DLD1 (cell line): ENCODE data around the gene CNOT6.
"Not testable (repeated sequence)": the region's sequence is repeated elsewhere in the genome, so short reads cannot be mapped to it uniquely, and the experiment has no call there.

Experiments used
- in situ Hi-C: cut with HindIII; loops from 2 replicates; pipeline ENCODE4 v1.10.0; 2017; ENCODE audit warnings: low sequenced_read_pairs

The CNOT6 gene

DNA sequence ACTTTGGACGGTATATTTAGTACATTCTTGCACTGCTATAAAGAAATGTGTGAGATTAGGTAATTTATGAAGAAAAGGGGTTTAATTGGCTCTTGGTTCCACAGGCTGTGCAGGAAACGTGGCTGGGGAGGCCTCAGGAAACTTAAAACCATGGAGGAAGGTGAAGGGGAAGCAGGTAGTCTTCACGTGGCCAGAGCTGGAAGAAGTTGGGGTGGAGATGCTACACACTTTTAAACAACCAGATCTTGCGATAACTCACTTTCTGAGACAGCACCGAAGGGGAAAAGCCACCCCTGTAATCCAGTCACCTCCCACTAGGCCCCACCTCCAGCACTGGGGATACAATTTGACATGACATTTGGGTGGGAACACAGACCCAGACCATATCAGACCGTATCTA, 13.5 kb downstream of the CNOT6 start:
- in situ Hi-C loops = no loop called here

DNA sequence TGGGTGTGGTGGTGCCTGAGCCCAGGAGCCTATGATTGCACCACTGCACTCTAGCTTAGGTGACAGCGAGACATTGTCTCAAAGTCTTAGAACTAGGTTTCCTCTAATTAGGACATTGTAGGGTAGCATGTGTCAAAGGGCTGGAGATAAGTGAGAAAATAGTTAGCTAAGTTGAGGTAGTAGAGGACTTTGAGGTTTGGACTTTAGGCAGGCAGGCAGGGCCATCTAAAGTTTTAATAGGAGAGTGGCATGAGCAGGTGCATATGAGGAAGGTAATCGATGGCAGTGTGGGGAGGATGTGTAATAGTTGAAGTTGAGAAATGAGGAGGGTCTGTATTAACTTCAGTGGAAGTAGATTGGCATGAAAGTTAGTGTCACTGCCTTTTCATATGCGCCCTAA, 21.1 kb downstream of the CNOT6 start:
- in situ Hi-C loops = no loop called here

DNA sequence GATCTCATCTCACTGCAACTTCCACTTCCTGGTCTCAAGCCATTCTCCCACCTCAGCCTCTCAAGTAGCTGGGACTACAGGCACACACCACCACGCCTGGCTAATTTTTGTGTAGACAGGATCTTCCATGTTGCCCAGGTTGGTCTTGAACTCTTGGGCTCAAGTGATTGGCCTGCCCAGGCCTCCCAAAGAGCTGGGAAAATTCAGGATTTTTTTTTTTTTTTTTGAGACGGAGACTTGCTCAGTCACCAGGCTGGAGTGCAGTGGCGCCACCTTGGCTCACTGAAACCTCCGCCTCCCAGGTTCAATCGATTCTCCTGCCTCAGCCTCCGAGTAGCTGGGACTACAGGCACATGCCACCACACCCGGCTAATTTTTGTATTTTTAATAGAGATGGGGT, 21.8 kb downstream of the CNOT6 start:
- in situ Hi-C loops = not testable (repeated sequence)

DNA sequence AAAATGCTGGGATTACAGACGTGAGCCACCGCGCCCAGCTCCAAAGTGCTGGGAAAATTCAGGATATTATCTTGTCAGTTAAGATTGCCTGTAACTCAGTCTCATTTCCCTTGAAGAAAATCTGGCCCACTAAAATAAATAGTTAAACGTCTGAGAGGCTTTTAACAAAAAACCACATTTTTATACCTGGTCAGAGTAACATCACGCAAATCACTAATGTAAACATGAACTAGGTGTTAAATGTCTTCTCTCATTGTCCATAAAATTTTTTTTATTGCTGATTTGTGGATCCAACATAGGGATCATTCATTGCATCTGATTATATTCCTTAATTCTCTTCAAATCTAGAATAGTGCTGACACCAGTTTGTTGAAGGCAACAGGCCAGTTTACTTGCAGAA, 22.3 kb downstream of the CNOT6 start:
- in situ Hi-C loops = no loop called here

DNA sequence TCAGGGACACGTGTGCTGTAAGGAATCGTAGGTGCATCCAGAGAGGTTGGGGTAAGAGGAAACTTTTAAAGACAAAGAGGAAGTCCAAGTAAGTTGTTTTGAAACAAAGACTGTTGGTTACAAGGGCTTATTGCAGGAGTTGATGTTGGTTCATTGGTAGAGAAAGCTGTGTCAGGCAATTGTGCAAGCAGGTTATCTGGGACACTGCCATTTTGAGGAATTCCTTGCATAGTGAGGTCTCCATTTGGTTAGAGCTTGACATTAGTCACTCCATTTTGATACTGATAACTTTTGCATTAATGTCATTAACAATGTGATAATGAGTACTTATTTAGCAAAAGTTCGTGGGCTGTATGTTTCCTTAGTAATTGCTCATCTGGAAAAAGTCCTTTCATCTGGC, 24.9 kb downstream of the CNOT6 start:
- in situ Hi-C loops = no loop called here

DNA sequence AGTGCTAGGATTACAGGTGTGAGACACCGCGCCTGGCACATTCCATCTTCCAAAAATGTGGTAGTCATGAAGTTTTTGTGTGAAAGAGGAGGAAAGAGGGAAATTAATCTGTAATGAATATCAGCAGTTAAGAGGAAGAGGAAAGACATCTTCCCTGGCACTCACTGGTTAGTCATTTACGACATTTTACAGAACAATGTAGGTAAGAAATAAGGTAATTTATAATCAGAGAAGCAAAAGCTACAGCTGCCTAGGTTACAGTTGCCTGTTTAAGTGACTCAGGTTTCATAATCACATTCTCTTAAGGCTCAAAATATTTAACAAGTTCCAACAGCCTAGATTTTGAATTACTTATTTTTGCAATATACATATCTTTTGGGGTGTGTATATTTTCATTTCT, 26.9 kb downstream of the CNOT6 start:
- in situ Hi-C loops = no loop called here

DNA sequence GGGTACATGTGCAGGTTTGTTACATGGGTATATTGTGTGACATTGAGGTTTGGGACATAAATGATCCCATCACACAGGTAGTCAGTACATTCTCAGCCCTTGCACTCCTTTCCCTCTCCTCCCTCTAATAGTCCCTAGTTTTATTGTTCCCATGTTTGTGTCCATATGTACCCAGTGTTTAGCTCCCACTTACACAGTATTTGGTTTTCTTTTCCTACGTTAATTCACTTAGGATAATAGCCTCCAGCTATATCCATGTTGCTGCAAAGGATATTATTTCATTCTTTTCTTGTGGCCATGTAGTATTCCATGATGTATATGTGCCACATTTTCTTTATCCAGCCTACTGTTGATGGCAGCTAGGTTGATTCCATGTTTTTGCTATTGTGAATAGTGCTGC, 27.4 kb downstream of the CNOT6 start:
- in situ Hi-C loops = no loop called here

DNA sequence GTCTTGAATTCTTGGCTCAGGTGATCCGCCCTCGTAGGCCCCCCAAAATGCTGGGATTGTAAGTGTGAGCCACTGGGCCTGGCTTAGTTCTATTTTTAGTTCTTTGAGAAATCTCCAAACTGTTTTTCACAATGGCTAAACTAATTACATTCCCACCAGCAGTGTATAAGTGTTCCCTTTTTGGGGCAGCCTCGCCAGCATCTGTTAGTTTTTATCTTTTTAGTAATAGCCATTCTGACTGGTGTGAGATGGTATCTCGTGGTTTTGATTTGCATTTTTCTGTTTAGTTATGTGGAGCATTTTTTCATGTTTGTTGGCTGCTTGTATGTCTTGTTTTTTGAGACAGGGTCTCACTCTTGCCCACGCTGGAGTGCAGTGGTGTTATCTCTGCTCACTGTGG, 28.2 kb downstream of the CNOT6 start:
- in situ Hi-C loops = no loop called here

DNA sequence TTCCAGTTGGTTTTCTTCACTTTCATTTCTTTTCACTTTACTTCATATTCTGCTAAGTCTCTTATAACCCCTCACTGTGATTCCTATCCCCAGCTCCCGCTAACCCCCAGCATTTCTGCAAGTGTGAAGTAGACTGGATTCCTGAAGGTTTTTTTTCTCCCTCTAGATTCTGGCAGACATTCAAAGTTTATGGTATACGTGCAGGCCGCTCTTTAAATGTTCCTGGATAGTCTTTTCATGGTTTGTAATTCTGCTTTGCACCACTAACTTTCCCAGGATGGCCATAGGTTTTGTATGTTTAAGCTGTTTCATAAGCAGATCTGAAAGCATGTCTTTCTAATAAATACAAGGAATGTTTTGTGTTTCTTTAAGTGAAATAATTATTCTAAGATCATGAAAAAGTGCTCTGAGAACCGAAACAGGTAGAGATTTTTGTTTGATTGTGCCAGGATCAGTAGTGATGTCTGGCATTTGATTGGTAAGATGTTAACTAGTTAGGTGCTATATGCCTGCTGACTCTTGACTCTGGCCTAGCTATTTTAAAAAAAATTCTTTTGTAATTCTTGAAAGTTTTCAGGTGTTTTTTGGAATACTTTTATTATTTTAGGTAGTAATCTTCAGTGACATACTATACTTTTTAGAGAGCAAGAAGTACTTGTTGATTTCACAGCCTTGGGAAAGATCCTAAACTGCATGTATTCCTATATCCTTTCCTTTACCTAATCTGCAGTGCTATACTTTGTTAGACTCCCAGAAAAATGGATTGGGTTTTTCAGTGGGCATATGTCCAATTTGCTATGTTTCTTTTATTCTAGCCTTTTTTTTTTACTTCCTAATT, 29.7 kb downstream of the CNOT6 start:
- in situ Hi-C loops = no loop called here

DNA sequence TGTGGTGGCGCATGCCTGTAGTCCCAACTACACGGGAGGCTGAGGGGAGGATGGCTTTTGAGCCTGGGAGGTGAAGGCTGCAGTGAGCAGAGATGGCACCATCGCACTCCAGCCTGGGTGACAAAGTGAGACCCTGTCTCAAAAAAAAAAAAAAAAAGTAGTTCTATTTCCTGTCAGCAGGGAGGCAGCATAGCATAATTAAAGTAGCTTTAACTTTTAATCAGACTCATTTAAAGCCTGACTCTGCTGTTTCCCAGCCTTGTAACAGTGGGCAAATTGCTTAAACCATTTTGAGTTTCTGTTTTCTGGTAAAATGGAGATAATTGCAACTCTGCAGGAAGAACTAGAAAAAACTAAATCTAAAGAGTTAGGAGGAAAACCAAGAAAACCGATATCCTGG, 31.2 kb downstream of the CNOT6 start:
- in situ Hi-C loops = no loop called here

DNA sequence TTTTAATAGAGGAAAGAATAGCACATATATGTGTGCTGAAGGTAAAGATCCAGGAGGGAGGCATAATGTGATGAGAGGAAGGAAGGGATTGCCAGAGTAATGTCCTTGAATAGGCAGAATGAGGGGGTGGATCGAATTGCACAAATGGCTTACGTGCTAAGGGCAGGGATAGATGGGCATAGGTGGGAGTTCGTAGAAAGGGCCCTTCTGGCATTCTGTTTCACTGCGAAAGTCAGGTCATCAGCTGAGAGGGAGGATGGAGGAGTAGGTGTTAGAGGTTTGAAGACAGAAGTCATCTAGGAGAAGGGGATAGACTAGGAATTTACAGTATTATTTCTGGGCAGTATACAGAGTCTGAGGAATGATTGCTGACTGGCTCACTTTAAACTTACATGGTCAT, 32.1 kb downstream of the CNOT6 start:
- in situ Hi-C loops = no loop called here

DNA sequence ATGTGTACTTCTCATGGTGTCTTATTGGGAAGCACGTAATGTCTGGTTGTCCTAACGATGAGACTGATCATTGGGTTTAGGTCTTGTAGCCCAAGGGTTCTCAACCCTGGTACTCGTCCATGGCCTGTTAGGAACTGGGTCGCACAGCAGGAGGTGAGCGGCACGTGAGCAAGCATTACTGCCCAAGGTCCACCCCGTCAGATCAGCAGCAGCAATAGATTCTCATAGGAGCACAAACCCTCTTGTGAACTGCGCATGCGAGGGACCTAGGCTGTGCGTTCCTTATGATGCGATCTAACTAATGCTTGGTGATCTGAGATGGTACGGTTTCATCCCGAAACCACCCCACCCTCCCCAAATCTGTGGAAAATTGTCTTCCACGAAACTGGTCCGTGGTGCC, 33.5 kb downstream of the CNOT6 start:
- in situ Hi-C loops = no loop called here

DNA sequence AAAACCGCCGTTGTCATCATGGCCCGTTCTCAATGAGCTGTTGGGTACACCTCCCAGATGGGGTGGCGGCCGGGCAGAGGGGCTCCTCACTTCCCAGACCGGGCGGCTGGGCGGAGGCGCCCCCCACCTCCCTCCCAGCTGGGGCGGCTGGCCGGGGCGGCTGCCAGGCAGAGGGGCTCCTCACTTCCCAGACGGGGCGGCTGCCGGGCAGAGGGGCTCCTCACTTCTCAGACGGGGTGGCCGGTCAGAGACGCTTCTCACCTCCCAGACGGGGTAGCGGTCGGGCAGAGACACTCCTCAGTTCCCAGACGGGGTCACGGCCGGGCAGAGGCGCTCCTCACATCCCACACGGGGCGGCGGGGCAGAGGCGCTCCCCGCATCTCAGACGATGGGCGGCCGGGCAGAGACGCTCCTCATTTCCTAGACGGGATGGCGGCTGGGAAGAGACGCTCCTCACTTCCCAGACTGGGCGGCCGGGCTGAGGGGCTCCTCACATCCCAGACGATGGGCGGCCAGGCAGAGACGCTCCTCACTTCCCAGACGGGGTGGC, 36.9 kb downstream of the CNOT6 start:
- in situ Hi-C loops = not testable (repeated sequence)

DNA sequence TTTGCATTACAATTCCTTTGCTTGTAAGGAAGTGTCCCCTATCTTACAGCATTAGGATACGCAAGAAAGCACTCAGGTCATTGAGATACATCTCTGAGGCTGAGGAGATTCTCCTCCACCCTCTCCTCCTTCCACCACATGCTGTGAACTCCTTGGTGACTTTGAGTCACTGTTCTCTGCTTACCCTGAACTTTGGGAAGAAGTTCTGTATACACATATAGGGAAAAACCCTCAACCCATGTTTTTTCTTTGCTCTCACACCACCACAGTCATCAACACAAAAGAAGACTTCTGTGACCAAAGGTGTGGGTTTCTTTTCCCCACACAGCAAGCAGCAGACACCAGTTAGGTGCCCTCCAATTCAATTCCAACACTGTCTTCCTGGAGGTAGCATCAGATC, 38.1 kb downstream of the CNOT6 start:
- in situ Hi-C loops = no loop called here

DNA sequence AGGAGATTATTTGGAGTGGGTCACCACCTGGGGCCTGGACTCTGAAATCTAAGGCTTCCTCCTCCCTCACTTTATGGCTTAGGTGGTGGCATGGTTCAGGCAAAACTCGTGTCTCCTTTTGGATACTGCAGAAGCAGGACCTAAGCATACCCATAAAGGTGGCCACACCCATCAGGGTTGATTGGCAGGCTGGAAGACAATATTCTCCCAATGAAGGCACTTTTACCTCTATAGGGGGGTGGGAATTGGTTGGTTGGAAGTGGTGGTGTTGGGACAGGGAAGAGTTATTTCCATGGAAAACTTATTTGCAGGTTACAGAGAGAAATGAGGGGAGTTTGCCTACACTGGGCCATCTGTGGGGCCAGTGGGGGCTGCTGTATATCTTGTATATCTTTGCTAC, 39.7 kb downstream of the CNOT6 start:
- in situ Hi-C loops = no loop called here

DNA sequence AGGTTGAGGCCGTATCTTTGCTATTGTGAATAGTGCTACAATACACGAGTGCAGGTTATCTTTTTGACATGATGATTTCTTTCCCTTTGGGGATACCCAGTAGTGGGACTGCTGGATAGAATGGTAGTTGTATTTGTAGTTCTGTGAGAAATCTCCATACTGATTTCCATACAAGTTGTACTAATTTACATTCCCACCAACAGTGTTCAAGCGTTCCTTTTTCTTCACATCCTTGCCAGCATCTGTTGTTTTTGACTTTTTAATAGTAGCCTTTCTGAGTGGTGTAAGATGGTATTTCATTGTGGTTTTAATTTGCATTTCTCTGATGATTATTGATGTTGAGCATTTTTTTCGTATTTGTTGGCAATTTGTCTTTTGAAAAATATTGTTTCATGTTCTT, 41.4 kb downstream of the CNOT6 start:
- in situ Hi-C loops = no loop called here

DNA sequence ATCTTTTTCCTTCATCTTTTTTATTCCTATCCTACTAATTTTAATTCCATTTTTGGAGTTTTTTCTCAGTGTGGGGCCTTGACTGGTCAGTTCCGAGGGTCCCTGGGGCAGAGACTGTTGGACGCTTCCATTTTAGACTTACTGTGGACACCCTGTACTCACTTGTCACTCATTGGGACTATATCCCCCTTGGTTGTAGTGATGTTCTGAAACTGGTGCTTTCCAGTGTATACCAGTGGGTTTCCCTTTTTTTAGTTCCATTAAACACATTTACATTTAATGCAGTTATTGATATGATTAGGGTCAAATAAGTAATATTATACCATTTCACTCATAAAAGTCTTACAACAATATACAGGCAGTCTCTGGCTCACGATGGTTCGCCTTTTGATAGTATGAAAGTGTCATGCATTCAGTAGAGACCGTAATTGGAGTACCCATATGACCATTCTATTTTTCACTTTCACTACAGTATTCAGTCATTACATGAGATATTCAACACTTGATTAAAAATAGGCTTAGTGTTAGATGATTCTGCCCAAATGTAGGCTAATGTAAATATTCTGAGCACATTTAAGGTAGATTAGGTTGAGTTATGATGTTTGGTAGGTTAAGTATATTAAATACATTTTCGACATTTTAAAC, 46.0 kb downstream of the CNOT6 start:
- in situ Hi-C loops = no loop called here

DNA sequence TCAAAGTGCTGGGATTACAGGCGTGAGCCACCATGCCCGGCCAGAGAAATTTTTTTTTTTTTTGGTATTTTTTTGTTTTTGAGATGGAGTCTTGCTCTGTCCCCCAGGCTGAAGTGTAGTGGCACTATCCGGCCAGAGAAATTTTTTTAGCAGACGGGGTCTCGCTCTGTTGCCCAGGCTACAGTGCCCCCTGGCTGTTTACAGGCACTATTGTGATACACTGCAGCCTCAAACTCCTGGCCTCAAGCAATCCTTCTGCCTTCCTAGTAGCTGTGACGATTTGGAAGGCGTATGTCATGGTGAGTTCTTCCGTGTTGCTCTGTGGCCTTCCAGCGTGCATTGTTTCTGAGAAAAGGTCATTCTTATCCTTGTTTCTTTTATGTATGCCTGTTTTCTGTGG, 47.5 kb downstream of the CNOT6 start:
- in situ Hi-C loops = no loop called here

DNA sequence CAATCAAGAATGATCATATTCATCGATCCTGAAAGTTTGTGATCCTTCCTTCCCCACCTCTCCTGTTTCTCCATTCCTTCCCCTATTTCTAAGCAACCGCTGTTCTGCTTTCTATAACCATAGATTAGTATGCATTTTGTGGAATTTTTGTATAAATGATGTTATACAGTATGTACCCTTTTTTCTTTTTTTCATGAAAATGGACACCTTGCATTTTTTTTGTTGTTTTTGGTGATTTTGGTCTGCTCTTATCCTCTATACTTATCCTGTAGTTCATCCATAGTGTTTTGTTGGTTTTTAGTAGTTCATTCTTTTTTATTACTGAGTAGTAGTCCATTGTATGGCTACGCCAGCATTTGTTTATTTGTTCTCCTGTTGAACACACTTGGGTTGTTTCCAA, 51.1 kb downstream of the CNOT6 start:
- in situ Hi-C loops = no loop called here

DNA sequence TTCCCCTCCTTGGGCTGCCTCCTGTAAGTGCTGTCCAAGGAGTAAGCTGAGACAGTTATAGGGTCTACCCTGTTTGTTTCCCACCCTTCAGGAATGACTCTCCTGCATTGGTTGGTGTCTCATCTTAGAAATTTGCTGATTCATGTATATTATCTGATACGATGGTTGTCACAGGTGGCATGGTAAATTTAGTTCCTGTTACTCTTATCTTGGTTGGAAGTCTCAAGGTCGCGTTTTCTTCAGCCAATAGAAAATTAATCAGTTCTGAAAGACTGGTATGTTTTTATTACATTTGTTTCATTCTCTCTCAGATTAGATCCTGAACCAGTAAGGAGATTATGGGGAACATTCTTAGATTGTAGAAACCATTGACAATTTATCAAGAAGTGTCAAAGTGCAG, 54.4 kb downstream of the CNOT6 start:
- in situ Hi-C loops = no loop called here

DNA sequence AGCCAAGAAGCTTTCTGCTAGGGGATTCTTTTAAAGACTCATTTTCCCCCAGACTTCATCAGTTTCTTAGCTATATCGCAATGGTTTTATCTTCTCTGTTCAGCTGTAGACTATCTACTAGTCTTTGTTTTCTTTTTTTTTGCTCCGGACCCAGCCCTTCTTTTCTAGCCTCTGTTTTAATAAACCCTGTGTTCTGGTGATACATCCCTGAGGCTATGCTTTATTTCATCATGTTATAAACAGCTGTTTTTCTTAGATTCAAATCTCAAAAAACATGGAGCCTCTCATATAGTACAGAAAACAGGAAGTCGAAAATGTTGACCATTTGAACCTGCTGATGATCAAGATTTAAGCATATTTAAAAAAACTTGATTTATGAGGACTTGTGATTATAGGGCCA, 59.4 kb downstream of the CNOT6 start:
- in situ Hi-C loops = loop anchor here (5.0 kb wide), 1 partner anchor 56 kb away; no protein-coding TSS in a partner anchor

DNA sequence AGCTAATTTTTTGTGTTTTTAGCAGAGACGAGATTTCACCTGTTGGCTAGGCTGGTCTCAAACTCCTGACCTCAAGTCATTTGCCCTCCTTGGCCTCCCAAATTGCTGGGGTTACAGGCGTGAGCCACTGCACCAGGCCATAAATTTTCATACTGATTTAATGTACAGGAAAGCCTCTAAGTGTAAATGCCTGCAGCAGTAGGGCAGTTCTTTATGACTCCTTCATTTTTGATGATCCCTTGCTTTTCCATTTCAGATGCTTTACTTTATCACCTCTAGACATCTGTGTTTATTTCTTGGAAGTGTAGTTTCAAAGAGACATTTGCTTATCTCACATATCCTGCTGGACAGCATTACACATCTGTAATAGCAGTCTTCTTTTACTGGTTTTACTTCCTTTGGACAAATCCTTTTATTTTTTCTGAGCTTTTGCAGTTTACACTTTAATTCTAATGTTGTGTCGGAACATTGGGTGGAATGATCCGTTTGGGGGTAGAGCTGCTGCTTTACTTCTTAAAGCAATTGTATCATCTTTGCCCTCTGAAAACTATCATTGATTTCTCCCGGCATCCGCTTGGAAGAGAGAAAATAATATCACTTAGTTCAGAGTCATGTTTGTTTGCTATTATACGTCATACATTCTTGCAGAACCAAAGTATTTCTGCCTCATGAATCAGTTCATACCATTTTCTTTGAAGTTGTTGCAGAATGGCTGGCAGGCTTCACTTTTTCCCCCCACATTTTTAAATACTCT, 61.2 kb downstream of the CNOT6 start:
- in situ Hi-C loops = no loop called here
